DMS114 treated with DMSO at 0.1 percent for 48 hours (cell line): ENCODE data around the gene PDPK1.
"Not testable (repeated sequence)": the region's sequence is repeated elsewhere in the genome, so short reads cannot be mapped to it uniquely, and the experiment has no call there.

Experiments
- DNase-seq: peaks from one replicate; lab custom pipeline; 2025; ENCODE audit not compliant: unreplicated experiment; lab: John Stamatoyannopoulos, UW

PDPK1 gene

DNA sequence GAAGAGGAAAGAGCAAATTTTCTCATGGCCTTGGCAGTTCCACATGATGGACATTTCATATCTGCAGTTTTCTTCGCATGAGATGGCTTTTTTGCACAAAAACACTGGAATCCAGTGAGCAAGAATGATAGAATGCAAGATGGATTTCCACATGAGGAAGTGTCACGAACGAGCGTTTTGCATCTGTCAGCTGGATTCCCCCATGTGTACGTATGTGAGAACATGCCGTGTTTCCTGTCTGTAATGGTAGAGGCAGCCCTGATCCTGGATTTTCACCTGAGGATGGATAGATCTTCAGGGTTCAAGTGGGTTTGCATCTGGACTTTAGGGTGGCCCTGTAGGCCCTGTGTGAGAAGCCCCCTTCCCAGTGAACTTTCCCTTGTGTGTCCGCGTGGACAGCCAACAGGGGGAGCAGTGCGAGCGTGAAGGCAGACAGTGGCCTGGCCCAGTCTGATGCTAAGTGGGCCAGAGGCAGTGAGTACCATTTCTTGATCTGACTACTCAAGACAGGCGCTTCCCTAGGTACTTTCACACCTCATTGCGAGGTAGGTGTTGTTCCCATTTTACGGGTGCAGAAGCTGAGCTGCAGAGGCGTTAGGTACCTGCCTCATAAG lies 2.1 kb downstream of the PDPK1 start:
- not testable (repeated sequence) for DNase-seq

DNA sequence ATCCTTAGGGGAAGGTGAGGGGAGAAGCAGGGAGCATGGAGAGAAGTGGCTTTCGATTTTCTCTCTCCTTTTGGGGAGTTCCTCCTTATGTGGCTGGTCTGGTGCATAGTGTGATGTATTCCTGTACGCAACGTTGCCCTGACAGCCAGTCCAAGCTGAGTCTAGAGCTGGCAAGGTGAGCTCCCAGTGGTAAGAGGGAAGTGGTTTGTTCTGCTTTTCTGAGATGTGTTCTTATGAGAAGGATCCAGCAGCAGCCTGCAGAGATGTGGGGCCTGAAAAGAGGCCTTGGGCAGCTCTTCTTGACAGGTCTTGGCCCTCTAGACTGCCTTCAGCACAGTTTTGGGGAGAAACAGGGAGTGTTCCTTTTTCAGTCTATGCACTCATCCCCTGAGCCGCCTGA lies 3.1 kb downstream of the PDPK1 start:
- not testable (repeated sequence) for DNase-seq

DNA sequence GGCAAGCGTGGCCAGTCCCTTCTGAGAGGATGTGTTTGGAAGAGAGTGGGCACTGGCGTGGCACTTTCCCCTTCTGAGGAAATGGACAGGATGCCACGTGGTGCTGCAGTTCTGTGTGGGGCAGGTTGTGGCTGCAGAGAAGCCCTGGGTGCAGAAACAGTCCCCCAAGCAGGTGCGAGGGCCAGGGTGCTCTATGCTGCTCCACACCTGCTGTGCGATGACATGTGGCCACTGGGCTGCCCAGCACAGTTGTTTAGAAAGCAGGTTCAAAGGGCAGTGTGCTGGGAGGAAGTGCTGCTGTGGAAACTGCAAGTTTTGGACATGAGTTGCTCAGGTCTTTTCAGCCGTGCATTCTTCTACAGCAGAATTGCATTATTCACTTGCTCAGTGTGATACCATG lies 3.6 kb downstream of the PDPK1 start:
- not testable (repeated sequence) for DNase-seq

DNA sequence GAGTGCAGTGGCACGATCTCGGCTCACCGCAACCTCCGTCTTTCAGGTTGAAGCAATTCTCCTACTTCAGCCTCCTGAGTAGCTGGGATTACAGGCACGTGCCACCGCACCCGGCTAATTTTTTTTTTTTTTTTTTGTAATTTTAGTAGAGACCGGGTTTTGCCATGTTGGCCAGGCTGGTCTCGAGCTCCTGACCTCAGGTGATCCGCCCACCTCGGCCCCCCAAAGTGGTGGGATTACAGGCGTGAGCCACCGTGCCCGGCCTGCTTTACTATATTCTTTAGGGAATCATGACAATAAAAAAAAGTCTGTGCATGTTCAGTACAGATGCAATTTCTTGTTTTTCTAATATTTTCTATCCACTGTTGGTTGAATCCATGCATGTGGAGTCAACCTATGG lies 6.0 kb downstream of the PDPK1 start:
- not testable (repeated sequence) for DNase-seq

DNA sequence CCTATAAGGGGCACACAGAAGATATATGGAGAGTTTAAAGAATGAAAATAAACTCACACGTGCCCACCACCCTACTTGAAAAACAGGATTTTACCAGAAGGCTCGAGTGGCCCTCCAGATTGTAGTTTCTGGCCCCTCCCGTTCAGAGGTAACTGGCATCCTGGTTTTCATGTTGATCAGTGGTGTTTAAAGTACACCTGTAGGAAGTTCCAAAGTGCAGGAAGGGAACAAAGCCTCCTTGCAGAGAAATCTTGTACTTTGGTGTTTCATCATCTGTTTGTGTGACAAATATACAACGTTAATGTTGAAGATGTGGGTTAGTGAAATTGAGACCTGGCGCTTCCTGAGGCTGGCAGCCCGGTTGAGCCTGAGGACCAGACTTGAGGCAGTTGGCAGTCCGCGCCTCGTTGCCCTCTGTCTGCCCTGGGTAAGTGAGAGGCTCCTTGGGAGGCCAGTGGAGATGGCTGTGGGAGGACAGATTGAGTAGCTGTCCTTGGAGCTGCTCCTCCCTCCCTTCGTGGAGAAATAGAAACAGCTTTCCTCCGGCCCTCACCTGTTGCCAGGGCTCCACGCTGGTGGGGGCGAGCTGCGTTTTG lies 12.6 kb downstream of the PDPK1 start:
- DNase-seq = not testable (repeated sequence)

DNA sequence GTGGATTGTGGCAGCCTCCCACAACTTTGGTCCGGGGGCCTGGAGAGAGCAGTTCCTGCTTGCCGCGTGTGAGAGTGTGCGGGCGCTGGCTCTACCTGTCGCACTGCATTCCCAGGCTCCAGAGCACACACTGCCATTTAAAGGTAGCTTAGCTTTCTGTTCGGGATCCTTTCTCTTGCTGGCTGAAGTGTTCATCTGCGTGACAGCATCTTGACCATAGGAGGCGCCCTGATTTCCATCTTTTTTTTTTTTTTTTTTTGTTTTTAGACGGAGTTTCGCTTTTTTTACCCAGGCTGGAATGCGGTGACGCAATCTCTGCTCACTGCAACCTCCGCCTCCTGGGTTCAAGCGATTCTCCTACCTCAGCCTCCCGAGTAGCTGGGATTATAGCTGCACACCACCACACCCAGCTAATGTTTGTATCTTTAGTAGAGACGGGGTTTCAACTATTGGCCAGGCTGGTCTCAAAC lies 13.6 kb downstream of the PDPK1 start:
- not testable (repeated sequence) for DNase-seq

DNA sequence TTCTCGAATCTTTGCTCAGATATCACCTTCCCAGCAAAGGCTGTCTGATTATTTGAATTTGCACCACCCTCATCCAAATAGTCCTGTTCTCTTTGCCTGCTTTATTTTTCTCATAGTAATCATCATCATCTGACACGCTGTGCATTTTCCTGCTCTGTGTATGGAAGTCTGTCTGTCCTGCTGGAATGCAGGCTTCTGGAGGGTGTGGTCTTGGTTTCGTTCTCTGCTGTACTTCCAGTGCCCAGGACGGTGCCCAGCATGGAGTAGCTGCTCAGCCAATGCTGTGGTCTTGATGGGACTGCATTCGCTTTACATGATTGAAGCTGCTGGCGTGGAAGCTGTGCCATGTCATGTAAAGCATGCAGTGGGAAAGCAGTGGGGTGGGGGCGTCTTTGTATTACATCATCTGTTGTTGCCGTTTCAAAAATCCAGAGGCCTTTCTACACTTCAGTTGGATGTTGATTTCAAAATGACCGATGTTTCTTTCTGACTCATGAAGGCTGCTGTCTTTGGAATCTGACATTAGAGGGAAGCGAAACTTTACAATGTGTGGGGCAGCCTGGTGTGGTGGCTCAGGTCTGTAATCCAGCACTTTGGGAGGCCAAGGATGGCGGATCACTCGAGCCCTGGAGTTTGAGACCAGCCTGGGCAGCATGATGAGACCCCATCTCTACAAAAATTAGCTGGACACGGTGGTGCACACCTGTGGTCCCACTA lies 17.0 kb downstream of the PDPK1 start:
- not testable (repeated sequence) for DNase-seq

DNA sequence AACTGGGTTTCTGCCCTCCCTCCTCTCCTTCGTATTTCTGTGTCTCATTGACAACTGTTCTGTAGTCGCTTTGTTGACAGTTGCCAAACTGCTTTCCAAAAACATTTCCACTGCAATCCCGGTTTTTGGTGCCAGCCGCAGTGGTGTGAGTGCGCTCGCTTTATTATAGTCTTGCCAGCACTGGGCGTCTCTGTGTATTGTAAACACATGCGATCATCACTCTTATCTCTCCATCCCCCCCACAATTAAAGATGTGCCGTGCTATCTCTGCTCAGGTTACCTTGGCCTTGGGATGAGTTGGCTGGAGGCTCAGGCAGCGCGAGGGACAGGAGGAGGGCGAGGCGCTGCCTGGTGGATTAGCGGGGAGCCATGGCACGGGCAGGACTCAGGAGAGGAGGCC lies 19.3 kb downstream of the PDPK1 start:
- not testable (repeated sequence) for DNase-seq

DNA sequence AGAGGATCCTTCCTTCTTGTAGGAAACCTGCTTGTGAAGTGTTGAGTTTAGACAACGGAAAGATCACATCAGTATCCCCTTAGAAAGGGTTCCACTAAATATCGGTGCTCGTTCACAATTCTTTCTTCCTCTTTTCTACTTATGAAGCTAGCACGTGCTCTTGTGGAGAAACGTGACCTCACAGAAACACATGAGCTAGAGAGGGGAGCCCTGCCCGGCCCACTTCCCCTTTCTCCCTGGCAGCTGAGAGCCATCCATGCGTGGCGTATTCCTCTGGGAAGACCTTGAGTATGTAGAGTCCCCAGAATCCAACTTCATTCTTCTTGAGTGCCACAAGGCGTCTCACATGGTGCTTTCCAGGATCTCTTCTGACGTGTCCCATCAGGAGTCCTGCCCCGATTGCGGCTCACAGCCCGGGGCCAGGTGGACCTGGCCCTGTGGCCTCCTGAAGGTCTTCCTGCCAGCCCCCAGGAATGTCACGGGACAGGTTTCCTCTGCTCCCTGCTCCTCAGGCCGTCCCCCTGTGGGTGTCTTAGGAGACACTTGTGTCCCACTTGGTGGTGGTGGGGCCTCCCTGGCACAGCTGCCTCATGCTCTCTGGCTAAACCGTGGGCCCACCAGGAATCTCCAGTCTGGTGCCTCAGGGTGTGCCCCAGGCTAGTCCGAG lies 22.4 kb downstream of the PDPK1 start:
- DNase-seq = not testable (repeated sequence)

DNA sequence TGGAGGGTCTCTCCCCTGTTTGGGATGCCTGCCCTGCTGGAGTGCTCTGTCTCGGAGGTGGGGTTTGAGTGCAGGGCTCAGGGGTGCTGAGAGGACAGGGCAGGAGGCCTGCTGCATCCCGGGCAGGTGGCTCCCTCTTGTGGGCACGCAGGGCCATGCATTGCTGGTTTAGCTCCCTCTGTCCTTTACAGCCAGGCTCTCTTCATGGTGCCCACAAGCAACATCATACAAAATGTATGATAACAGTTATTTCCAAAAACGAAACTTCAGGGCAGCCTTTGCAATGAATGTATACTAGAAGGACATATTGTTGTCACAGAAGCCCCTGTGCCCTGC lies 22.9 kb downstream of the PDPK1 start:
- DNase-seq = not testable (repeated sequence)

DNA sequence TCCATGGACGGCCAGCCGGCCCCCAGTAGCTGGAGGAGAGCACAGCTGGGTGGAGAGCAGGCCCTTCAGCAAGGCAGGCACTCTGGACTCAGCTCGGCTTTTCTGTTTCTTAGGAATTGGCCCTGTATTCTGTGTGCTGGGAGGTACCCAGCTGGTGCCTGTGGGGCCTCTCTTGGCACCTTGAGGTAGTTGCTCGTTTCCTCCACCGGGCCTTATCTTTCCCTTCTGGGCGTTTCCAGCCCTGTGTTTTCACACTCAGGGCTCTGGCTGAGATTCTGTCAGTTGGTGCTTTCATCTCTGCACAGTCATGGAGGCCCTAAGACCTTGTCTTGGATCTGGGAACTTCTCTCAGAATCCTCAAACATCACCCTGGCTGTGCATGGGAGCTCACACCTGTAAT lies 29.7 kb downstream of the PDPK1 start:
- DNase-seq = not testable (repeated sequence)

DNA sequence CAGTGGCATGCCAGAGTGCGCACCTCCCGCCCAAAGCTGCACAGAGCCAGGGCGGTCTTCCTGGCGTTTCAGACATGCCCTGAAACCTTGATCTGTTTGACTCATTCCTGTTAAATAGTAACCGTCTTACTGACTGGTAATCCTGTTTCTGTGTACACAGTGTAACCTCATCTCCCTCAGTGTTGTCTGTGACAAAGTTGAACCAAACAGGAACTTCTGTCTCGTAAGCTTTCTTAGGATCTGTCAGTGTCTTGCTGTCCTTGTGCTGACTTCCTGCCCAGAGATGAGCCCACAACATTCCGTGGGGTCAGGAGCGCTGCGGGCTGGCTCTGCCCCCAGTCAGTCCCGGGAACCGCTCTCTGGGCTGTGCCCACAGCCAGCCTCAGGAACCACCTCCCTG lies 30.8 kb downstream of the PDPK1 start:
- not testable (repeated sequence) for DNase-seq

DNA sequence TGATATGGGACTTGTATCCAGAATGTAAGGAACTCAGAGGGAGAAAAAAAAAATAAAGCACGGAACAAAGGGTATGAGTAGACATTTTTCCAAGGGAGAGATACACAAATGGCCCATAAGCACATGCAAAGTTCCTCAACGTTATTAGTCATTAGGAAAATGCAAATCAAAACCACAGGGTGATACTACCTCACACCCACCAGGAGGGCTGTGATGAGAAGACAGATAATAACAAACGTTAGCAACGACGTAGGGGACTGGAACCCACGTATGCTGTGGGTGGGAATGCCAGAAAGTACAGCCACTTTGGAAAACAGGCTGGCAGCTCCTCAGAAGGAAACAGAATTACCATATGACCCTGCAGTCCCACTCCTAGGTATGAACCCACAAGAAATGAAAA lies 34.9 kb downstream of the PDPK1 start:
- DNase-seq = not testable (repeated sequence)

DNA sequence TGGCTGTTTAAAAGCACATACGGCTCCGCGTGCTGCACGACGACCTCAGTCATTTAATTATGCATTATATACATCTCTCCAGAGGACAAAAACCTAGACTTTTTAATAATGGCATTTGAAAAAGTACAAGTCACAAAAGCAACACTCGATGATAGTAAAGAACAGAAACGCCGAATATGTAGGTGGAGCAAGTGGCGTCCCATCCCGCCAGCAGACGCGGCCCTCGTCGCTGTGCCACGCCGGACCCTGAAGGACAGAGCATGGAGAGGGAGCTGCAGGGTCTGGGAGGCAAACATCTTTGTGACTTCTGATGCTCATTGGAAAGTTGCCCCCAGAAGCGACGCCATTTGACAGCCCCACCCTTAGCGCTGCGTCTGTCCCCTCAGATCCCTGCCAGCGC lies 38.0 kb downstream of the PDPK1 start:
- DNase-seq = not testable (repeated sequence)

DNA sequence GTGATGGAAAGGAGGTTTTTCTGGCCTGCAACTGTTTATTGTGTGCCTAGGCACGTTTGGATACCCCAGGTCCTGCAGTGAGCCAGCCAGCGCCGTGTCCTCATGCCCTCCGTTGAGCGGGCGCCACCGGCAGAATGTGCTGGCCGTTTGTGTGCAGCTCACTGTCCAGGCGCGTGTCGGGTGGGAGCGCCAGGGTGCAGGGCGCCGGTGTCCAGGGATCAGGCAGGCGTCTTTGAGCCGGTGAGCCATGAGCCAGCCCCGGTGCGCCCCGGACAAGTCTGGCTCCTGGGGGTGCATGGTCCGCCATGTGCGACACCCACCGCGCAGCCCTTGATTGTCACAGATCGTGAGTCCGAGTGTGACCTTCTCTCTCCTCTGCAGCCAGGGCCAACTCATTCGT lies 39.2 kb downstream of the PDPK1 start:
- DNase-seq = not testable (repeated sequence)

DNA sequence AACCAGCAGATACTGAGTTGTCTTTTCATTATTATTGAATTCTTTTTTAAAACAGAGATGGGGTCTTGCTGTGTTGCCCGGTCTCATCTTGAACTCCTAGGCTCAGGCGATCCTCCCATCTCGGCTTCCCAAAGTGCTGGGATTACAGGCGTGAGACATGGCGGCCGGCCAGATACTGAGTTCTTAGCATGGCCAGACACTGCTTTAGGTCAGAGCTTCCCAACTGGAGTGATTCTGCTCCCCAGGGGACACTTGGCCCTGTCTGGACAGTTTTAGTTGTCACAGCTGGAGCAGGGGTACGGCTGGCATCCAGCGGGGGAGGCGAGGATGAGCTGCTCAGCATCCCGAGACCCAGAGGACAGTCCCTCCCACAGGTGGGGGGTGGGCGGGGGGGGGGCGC lies 41.1 kb downstream of the PDPK1 start:
- not testable (repeated sequence) for DNase-seq

DNA sequence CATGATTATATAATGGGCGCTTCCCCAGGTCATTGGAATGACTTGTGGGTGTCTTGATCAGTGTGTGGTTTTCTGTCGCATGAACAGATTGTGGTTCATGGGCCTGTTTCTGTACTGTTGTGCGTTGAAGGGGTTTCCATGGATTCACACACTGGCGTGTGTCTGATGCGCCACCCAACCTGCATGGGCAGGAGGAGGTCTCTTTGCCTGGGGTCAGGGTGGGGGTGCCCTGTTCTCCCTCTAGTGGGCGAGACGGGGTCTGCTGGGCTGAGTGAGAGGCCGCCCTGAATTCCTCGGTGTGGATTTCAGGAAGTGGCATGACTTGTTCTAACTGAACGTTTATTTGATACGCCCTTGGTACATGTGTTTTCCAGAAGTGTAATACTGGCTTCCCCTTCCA lies 42.3 kb downstream of the PDPK1 start:
- not testable (repeated sequence) for DNase-seq

DNA sequence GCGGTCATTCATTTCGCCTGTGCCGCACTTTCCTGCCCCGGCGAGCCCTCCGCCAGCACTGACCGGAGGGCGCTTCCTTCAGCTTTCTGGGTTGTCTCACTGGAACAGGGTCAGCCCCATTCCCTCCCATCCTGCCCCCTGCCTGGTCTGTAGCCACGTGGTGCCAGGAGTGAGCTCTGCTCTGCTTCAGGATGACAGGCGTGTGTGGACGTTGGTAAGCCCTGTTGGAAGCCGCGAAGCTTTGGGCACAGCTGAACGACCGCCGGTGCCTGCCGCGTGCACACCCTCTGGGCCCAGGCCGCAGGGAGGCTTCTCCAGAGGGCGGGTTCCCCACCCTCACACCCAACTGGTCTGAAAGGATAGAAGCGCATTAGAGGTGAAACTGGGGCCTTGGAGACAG lies 43.0 kb downstream of the PDPK1 start:
- not testable (repeated sequence) for DNase-seq

DNA sequence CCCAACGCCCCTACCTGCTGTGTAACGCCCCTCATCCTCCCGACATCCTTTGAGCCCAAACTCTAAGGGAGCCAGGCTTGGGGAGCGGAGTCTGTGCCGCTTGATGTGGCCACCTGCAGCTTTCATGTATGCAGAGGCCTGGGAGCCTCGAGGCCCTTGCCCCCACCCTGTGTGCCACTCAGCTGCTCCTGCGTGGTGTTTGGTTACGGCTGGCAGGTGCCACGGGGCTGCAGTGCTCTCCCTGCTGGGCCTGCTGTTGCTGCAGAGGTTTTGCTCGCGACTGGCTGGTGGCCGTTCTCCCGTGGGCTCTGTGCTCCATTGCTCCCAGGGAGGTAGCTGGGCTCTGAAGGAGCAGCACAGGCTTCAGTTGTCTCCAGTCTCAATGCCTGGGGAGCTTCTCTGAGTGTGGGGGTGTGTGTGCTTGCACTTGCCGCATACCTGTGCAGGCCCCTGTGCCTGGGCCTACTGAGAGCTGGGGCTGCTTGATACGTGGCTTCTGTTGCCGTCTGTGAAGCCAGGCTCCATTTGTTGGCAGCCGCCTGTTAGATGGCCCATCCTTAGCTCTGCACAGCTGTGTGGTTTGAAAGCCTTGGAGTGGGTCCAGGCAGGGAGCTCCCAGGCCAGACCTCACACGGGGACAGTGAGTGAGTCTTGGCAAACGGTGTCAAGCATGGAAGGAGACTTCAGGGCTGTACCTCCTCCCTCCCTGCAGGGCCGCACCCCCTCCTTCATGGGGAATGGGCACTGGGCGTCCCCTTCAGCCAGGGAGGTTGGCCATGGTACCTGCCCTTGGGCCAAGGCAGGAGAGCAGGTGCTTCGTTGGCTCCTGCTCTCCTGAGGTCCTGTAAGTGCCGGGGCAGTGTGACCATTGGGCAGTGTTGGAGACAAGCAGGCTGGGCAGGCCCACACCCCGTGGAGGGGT lies 47.2 kb downstream of the PDPK1 start:
- DNase-seq = no peak

DNA sequence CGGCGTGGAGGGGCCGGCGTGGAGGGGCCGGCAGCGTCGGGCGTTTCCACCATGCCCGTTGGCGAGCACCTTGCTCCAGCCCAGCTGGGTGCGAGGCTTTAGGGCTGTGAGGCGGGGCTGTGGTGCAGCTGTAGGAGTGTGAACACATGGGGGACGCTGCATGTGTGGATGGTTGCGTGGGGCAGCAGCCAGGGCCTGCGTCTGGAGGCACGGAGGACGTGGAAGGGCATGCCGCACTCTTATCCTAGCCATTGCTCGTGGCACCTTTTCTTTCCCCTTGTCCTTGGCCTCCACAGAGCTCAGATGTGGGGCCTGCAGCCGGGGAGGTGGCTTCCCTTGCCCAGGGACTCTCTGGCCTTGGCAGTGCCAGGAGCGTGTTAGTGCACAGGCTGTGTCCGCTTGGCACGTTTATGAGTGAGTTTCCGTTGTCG lies 47.8 kb downstream of the PDPK1 start:
- no peak for DNase-seq

DNA sequence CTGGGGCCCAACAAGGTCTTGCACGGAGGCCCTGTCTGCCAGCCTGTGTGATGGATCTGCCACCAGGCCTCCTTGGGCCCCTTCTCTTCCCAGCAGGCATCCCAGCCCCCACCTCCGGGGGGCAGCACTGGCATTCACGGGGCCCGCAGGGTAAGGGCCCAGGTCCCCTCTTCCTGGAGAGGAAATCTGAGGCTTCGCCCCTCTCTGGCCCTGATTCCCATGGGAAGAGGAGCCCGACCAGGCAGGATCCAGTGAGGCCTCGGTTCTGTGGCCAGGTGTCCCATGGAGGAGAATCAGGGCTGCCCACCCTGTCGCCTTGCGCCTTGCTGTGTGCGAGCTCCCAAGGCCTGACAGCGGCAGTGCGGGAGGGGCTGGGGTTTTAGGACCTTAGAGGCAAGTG lies 48.4 kb downstream of the PDPK1 start:
- DNase-seq = no peak
